Uterus (tissue), 4 donors: ENCODE measurements around the gene NOL3. TPM values are rescaled to one million over a fixed set of nuclear protein-coding genes. Genes with fewer than 3 reads are reported as not detected.

ENCODE experiments used
- DNase-seq, 2 donors: peaks; one replicate each; pipeline ENCODE4 v3.0.0-alpha.2; 2019 to 2020
- H3K27ac ChIP-seq, 2 donors: fragments of 200-600 bp; sonication (generic); 1 replicate in 1 of 2; 2 replicates in 1 of 2; pipeline ENCODE4 v1.5.1; 2016 to 2018
- H3K27me3 ChIP-seq, 2 donors: fragments of 200-600 bp; sonication (generic); one replicate each; pipeline ENCODE4 v1.5.1; 2018 to 2019; ENCODE audit warnings: control low read depth in 1 of 2
- H3K36me3 ChIP-seq, 2 donors: fragments of 200-600 bp; sonication (generic); one replicate each; pipeline ENCODE4 v1.5.1; 2019; ENCODE audit warnings: control low read depth in 1 of 2
- H3K4me1 ChIP-seq, 2 donors: fragments of 200-600 bp; sonication (generic); one replicate each; pipeline ENCODE4 v1.5.1; 2018 to 2019; ENCODE audit warnings: control low read depth in 1 of 2
- H3K4me3 ChIP-seq, 2 donors: fragments of 200-600 bp; sonication (generic); 1 replicate in 1 of 2; 2 replicates in 1 of 2; pipeline ENCODE4 v1.5.1; 2018 to 2019; ENCODE audit warnings: mild to moderate bottlenecking in 1 of 2
- H3K9me3 ChIP-seq, 2 donors: fragments of 200-600 bp; sonication (generic); one replicate each; pipeline ENCODE4 v1.5.1; 2019; ENCODE audit warnings: control low read depth in 1 of 2
- POLR2A ChIP-seq, 2 donors: fragments of 450-650 bp; IDR thresholded peaks; one replicate each; pipeline ENCODE4 v1.6.1; 2016; ENCODE audit warnings: antibody characterized with exemption in 2 of 2, mild to moderate bottlenecking in 1 of 2, moderate library complexity in 1 of 2
- intact Hi-C: fragments of 100-400 bp; cut with DNase I; formaldehyde crosslinking; loops from one replicate; pipeline ENCODE4 v1.15.1; 2023; ENCODE audit warnings: low total_unique reads
- total RNA-seq, 4 donors: library from RNA; depleted of rRNA in 3 of 4; stranded (reverse); fragments of >200 nt in 3 of 4; gene quantifications; one replicate each; pipeline versions ENCODE4 v1.1.0 to v1.2.4, GENCODE V29; 2014 to 2023
- TF ChIP-seq, protein P1 (sequence below), 4 experiments: fragments of 200-600 bp in 2 of 4; fragments of 450-650 bp in 2 of 4; sonication (generic) in 2 of 4; IDR thresholded peaks; one replicate each; pipeline ENCODE4 v1.5.1; 2016 to 2019; ENCODE audit warnings: antibody characterized with exemption in 4 of 4, mild to moderate bottlenecking in 2 of 4, moderate library complexity in 1 of 4
- donor health status: DM: yes; HTN: yes; CAD: no.

NOL3 gene
- total RNA-seq, 4 donors from 2014 or later, result 3.3 to 29.7 (median 17.0) TPM

- Histone ChIP-seq H3K27ac (no peak overlapping the region), H3K9me3 (no peaks in the 10 kb centered on the region), H3K4me1 (no peaks in the 10 kb centered on the region), H3K4me3 (no peak overlapping the region), H3K27me3 (no peaks in the 10 kb centered on the region), H3K36me3 (no peaks in the 10 kb centered on the region)
- no peak for TF ChIP-seq POLR2A (IDR thresholded peaks at IDR 0.05)
- TF ChIP-seq, protein P1, sequence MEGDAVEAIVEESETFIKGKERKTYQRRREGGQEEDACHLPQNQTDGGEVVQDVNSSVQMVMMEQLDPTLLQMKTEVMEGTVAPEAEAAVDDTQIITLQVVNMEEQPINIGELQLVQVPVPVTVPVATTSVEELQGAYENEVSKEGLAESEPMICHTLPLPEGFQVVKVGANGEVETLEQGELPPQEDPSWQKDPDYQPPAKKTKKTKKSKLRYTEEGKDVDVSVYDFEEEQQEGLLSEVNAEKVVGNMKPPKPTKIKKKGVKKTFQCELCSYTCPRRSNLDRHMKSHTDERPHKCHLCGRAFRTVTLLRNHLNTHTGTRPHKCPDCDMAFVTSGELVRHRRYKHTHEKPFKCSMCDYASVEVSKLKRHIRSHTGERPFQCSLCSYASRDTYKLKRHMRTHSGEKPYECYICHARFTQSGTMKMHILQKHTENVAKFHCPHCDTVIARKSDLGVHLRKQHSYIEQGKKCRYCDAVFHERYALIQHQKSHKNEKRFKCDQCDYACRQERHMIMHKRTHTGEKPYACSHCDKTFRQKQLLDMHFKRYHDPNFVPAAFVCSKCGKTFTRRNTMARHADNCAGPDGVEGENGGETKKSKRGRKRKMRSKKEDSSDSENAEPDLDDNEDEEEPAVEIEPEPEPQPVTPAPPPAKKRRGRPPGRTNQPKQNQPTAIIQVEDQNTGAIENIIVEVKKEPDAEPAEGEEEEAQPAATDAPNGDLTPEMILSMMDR (IDR thresholded peaks at IDR 0.05), result no peak
- intact Hi-C loops, result no loop called here
- no peak for DNase-seq
Measured at GRCh38 chr16:67209565-67209964, 39.2 kb downstream of the NOL3 start.

DNA sequence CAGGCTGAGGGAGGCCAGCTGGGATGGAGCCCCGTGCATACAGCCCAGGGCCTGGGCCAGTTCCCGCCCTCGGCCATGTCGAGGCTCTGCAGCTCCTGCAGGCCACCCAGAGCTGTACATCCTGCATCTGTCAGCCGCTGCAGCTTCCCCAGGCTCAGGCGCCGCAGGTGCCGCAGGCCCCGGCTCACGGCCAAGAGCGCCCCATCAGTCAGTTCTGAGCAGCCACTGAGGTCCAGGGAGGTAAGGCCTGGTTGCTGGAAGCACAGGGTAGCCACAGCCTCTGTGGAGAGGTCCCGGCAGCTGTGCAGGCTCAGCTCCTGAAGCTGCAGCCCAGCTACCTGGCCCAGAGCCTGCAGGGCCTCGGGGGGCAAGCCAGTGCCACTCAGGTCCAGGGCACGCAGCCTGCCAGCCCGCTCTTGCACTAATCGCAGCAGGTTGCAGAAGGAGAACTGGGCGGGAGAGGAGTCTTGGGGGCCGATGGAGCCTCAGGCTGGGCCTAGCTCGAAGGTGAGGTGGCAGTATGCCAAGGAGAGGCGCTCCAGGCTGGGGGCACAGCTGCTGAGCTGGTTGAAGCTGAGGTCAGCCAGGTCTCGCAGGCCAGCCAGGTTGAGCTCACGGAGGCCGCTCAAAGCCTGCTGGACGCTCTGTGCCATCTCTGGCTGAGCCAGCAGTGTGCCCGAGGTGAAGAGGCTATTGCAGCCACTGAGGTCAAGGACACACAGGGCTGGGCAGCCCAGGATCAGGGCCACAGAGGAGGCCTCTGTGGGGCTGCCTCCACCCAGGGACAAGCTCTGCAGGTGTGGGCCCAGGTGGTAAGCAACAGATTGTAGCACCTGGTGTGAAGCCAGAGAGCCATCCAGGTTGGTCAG, 40.0 kb downstream of the NOL3 start:
- no peak for DNase-seq
- Histone ChIP-seq H3K36me3 (no peaks in the 10 kb centered on the region), H3K27ac (no peak overlapping the region), H3K9me3 (no peaks in the 10 kb centered on the region), H3K4me3 (no peak overlapping the region), H3K27me3 (no peaks in the 10 kb centered on the region), H3K4me1 (no peaks in the 10 kb centered on the region)
- intact Hi-C loops, result no loop called here
- TF ChIP-seq, protein P1 (IDR thresholded peaks at IDR 0.05), result no peak
- TF ChIP-seq POLR2A (IDR thresholded peaks at IDR 0.05), result no peak

DNA sequence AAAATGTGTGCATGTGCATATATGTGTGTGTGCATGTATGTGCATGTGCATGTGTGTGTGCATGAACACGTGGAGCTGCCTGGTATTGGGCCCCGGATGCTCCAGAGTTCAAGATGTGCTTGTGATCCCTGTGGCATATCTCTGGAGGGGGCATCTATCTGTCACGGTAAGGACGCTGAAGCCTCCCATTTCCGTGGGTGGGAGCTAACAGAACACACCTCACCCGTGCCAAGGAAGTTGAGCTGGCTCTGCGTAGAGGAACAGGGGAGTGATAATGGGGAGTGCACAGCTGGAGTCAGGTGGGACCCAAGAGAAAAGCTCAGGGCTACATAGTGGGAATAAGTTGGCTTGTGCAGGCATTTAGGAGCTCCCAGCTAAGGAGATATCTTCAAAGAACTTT, 41.3 kb downstream of the NOL3 start:
- Histone ChIP-seq H3K27ac (no peak overlapping the region), H3K9me3 (no peaks in the 10 kb centered on the region), H3K4me3 (no peak overlapping the region), H3K27me3 (no peaks in the 10 kb centered on the region), H3K4me1 (no peaks in the 10 kb centered on the region), H3K36me3 (no peaks in the 10 kb centered on the region)
- no peak for DNase-seq
- intact Hi-C loops, result no loop called here
- TF ChIP-seq, protein P1 (IDR thresholded peaks at IDR 0.05), result no peak
- no peak for TF ChIP-seq POLR2A (IDR thresholded peaks at IDR 0.05)

DNA sequence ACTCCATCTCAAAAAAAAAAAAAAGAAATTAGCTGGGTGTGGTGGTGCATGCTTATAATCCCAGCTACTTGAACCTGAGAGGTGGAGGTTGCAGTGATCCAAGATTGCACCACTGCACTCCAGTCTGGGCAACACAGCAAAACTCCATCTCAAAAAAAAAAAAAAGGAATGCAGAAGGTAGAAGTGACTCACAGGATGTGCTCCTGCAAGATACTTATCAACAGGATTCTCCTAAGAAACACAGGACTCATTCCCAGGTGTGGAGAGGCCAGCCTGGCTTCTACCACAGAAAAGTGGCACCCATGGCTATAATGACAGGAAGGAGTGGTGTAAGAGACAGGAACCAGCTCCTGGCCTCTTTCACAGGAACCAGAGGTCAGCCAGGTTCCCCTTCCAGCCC, 42.4 kb downstream of the NOL3 start:
- no peak overlapping the region for H3K4me3 ChIP-seq
- no peak overlapping the region for H3K27ac ChIP-seq
- no peak for TF ChIP-seq POLR2A (IDR thresholded peaks at IDR 0.05)
- TF ChIP-seq, protein P1 (IDR thresholded peaks at IDR 0.05), result no peak
- no peaks in the 10 kb centered on the region for H3K9me3 ChIP-seq
- H3K27me3 ChIP-seq, result no peaks in the 10 kb centered on the region
- H3K36me3 ChIP-seq, result no peaks in the 10 kb centered on the region
- intact Hi-C loops, result no loop called here
- H3K4me1 ChIP-seq, result no peaks in the 10 kb centered on the region
- no peak for DNase-seq

- TF ChIP-seq, protein P1 (IDR thresholded peaks at IDR 0.05), result no peak
- no peak for TF ChIP-seq POLR2A (IDR thresholded peaks at IDR 0.05)
- Histone ChIP-seq H3K4me3 (no peak overlapping the region), H3K4me1 (no peaks in the 10 kb centered on the region), H3K27ac (no peak overlapping the region), H3K27me3 (no peaks in the 10 kb centered on the region), H3K36me3 (no peaks in the 10 kb centered on the region), H3K9me3 (no peaks in the 10 kb centered on the region)
- no peak for DNase-seq
- intact Hi-C loops, result no loop called here
Measured at GRCh38 chr16:67213197-67214019, 43.1 kb downstream of the NOL3 start.
